ENCODE data around the gene PCDHA9.

DNA sequence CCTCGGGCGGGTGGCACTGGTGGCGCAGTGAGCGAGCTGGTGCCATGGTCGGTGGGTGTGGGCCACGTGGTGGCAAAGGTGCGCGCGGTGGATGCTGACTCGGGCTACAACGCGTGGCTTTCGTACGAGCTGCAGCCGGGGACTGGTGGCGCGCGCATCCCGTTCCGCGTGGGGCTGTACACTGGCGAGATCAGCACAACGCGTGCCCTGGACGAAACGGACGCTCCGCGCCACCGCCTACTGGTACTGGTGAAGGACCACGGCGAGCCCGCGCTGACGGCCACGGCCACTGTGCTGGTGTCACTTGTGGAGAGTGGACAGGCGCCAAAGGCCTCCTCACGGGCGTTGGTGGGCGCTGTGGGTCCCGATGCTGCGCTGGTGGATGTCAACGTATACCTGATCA is 39.3 kb upstream of the PCDHA9 start:
- no peak for TF ChIP-seq EZH2 (IDR thresholded peaks at IDR 0.05; ENCODE audit: insufficient read depth, low read length)
- TF ChIP-seq, protein P1, sequence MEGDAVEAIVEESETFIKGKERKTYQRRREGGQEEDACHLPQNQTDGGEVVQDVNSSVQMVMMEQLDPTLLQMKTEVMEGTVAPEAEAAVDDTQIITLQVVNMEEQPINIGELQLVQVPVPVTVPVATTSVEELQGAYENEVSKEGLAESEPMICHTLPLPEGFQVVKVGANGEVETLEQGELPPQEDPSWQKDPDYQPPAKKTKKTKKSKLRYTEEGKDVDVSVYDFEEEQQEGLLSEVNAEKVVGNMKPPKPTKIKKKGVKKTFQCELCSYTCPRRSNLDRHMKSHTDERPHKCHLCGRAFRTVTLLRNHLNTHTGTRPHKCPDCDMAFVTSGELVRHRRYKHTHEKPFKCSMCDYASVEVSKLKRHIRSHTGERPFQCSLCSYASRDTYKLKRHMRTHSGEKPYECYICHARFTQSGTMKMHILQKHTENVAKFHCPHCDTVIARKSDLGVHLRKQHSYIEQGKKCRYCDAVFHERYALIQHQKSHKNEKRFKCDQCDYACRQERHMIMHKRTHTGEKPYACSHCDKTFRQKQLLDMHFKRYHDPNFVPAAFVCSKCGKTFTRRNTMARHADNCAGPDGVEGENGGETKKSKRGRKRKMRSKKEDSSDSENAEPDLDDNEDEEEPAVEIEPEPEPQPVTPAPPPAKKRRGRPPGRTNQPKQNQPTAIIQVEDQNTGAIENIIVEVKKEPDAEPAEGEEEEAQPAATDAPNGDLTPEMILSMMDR (IDR thresholded peaks at IDR 0.05; ENCODE audit: insufficient read depth, low read depth, low read length), result no peak
